MM.1S (cell line): ENCODE data around the gene NXPH1.

Experiments
- EZH2 ChIP-seq: fragments of 300-600 bp; sonication (generic); optimal IDR thresholded peaks from 2 replicates; pipeline ENCODE3; 2017; ENCODE audit warnings: low read depth, mild to moderate bottlenecking, antibody characterized with exemption, low read length, mixed read lengths
- EZH2phosphoT487 ChIP-seq: fragments of 300-600 bp; sonication (generic); IDR thresholded peaks from 2 replicates; pipeline ENCODE4 v1.6.1; 2018; ENCODE audit warnings: antibody characterized with exemption, low read length
- TF ChIP-seq, protein P1 (sequence below): fragments of 300-600 bp; sonication (generic); IDR thresholded peaks from 2 replicates; pipeline ENCODE4 v1.5.1; 2016; ENCODE audit warnings: antibody characterized with exemption, low read length, mixed read lengths

GRCh38 chr7:8516976-8517375 is 83.6 kb downstream of the NXPH1 start:
- TF ChIP-seq, protein P1, sequence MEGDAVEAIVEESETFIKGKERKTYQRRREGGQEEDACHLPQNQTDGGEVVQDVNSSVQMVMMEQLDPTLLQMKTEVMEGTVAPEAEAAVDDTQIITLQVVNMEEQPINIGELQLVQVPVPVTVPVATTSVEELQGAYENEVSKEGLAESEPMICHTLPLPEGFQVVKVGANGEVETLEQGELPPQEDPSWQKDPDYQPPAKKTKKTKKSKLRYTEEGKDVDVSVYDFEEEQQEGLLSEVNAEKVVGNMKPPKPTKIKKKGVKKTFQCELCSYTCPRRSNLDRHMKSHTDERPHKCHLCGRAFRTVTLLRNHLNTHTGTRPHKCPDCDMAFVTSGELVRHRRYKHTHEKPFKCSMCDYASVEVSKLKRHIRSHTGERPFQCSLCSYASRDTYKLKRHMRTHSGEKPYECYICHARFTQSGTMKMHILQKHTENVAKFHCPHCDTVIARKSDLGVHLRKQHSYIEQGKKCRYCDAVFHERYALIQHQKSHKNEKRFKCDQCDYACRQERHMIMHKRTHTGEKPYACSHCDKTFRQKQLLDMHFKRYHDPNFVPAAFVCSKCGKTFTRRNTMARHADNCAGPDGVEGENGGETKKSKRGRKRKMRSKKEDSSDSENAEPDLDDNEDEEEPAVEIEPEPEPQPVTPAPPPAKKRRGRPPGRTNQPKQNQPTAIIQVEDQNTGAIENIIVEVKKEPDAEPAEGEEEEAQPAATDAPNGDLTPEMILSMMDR, result no peak
- TF ChIP-seq EZH2 (no peak), EZH2phosphoT487 (no peak)
